ENCODE results near the gene NOB1. TPM values are rescaled to one million over a fixed set of nuclear protein-coding genes. Genes with fewer than 3 reads are reported as not detected.
A peak's percentile ranks its signal among the peaks of the same experiment; 100 is the strongest.

The NOB1 gene
- 61.5 TPM for polyA plus RNA-seq (2013, experiment 1 of 2)
- 60.0 TPM for polyA plus RNA-seq (2013, experiment 2 of 2)

DNA sequence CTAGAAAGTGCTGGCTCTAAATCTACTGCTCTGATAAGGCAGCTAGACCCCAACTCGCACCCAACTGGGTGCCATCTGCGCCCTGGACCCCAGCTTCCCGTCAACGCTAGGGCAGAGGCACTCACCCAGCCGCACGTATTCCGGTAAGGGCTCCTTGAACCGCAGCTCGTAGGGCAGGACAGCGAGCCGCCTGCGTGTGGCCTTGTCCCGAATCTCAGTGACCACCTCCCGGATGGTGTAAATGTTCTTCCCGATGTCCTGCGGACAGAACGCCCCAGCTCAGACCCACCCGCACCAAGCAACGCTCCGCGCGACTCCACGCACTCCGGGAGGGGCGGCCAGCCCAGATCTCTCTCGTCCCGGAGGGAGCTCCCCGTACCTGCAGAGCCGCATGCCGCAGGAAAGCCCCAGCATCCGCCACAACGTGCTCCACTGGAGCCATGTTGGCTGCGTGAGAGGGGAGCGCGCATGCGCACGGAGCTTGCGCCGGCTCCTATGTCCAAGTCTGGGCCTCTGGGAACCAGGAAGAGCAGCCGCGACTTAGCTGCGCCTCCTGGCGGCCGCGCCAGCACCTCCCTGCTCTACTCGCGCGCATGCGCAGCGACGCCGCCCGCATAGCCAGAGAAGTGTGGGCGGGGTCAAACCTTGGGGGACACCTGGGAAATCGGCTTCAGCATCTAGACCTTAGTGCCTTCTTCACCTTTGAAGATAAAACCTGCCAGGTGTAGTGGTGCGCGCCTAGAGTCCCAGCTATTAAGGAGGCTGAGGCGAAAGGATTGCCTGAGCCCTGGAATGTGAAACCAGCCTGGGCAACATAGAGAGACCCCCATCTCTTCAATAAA, at the start of gene NOB1:
Gene NOB1 (minus strand): TSS at position 458 of the 842 bp plus-strand sequence. CDS start 16 bp downstream, at position 442.
- no CpG with 5 or more reads among the region's 58 CpGs for WGBS, 2 donors (ENCODE audit: extremely low coverage in 2 of 2, insufficient read length in 2 of 2, insufficient replicate concordance in 1 of 2)
- H3K18ac ChIP-seq (ENCODE audit: low read length): peak within 1 kb of the TSS; percentile 91

DNA sequence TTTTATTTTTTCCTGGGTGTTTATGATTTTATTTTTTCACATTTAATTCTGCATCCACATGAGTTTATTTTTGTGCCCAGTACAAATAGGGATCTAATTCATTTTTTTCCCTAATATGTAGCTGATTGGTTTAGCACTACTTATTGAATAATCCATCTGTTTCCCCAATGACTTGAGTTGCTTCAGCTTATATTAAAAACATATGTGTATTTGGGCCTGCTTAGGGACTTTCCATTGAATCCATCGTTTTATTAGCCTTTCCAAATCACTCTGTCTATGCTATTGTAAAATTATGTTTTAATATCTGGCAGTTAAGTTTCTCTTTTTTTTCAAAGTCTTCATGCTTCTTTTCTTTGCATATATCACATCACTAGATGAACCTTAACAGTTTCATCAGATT, 49.6 kb upstream of the NOB1 start:
- no peak overlapping the region for H4K91ac ChIP-seq (ENCODE audit: low read depth, low read length, poor library complexity)
- no peak overlapping the region for H2AK5ac ChIP-seq (ENCODE audit: low read depth, low read length)
- no peak overlapping the region for H3K4me3 ChIP-seq (ENCODE audit: low read length in 2 of 2)
- H3K27me3 ChIP-seq (ENCODE audit: control insufficient read depth in 3 of 3, insufficient read depth in 3 of 3, low read depth in 1 of 3, low read length in 3 of 3): no peaks in the 10 kb centered on the region
- H3K4me1 ChIP-seq (ENCODE audit: control insufficient read depth in 2 of 2, insufficient read depth in 1 of 2, low read depth in 1 of 2, low read length in 2 of 2): peaks cover 0 to 1% of the 10 kb centered on the region in 2 donors
- H3K9ac ChIP-seq (ENCODE audit: low read depth, low read length, poor library complexity): no peak overlapping the region
- no peak overlapping the region for H2BK120ac ChIP-seq (ENCODE audit: low read depth, low read length)
- H2BK12ac ChIP-seq (ENCODE audit: low read length): no peak overlapping the region
- no peak overlapping the region for H3K23ac ChIP-seq (ENCODE audit: low read depth, low read length, poor library complexity)
- H3K27ac ChIP-seq (replicated peaks; ENCODE audit: low read length): no peak overlapping the region
- H3K4me2 ChIP-seq (ENCODE audit: insufficient read depth, low read length, poor library complexity, severe bottlenecking): no peak overlapping the region
- no peak overlapping the region for H2BK15ac ChIP-seq (ENCODE audit: low read length)
- peaks cover 0 to 14% of the 10 kb centered on the region in 2 donors for H3K36me3 ChIP-seq (replicated peaks in 1 of 2; ENCODE audit: control insufficient read depth in 2 of 2, insufficient read depth in 2 of 2, low read length in 2 of 2)
- H3K14ac ChIP-seq (ENCODE audit: low read length): no peak overlapping the region
- no CpG with 5 or more reads among the region's 1 CpG for WGBS, 2 donors (ENCODE audit: extremely low coverage in 2 of 2, insufficient read length in 2 of 2, insufficient replicate concordance in 1 of 2)
- H3K4ac ChIP-seq (ENCODE audit: low read length): no peak overlapping the region
- H2AFZ ChIP-seq (ENCODE audit: low read length): no peak overlapping the region
- H3K9me3 ChIP-seq (replicated peaks in 1 of 2; ENCODE audit: control insufficient read depth in 2 of 2, insufficient read depth in 1 of 2, low read depth in 1 of 2, low read length in 2 of 2): no peaks in the 10 kb centered on the region
- no peak for DNase-seq (ENCODE audit: low spot score)
- H3K79me1 ChIP-seq (ENCODE audit: low read depth, low read length): no peaks in the 10 kb centered on the region
- H2BK5ac ChIP-seq (ENCODE audit: low read length): no peak overlapping the region
- H4K8ac ChIP-seq (ENCODE audit: low read depth, low read length): no peak overlapping the region
- no peak overlapping the region for H3K18ac ChIP-seq (ENCODE audit: low read length)

More for the DNA sequence above, at the start of gene NOB1:
- no peak within 1 kb of the TSS for H4K91ac ChIP-seq (ENCODE audit: low read depth, low read length, poor library complexity)
- peaks cover 0 to 3% of the 10 kb centered on the region in 2 donors for H3K4me1 ChIP-seq (ENCODE audit: control insufficient read depth in 2 of 2, insufficient read depth in 1 of 2, low read depth in 1 of 2, low read length in 2 of 2)
- H3K4ac ChIP-seq (ENCODE audit: low read length): no peak within 1 kb of the TSS
- peak within 1 kb of the TSS; percentile 92 for H2AFZ ChIP-seq (ENCODE audit: low read length)
- H3K27me3 ChIP-seq (ENCODE audit: control insufficient read depth in 3 of 3, insufficient read depth in 3 of 3, low read depth in 1 of 3, low read length in 3 of 3): no peaks in the 10 kb centered on the region
- H3K36me3 ChIP-seq (replicated peaks in 1 of 2; ENCODE audit: control insufficient read depth in 2 of 2, insufficient read depth in 2 of 2, low read length in 2 of 2): peaks cover 6 to 36% of the 10 kb centered on the region in 2 donors
- peaks cover 8% of the 10 kb centered on the region for H3K79me1 ChIP-seq (ENCODE audit: low read depth, low read length)
- H2BK15ac ChIP-seq (ENCODE audit: low read length): no peak within 1 kb of the TSS
- H2AK5ac ChIP-seq (ENCODE audit: low read depth, low read length): peak within 1 kb of the TSS; percentile 20
- H3K27ac ChIP-seq (replicated peaks; ENCODE audit: low read length): no peak within 1 kb of the TSS
- no peak within 1 kb of the TSS for H2BK120ac ChIP-seq (ENCODE audit: low read depth, low read length)
- peak within 1 kb of the TSS; percentile 99 for H3K9ac ChIP-seq (ENCODE audit: low read depth, low read length, poor library complexity)
- peak within 1 kb of the TSS; percentile 30 for H2BK5ac ChIP-seq (ENCODE audit: low read length)
- no peaks in the 10 kb centered on the region for H3K9me3 ChIP-seq (replicated peaks in 1 of 2; ENCODE audit: control insufficient read depth in 2 of 2, insufficient read depth in 1 of 2, low read depth in 1 of 2, low read length in 2 of 2)
- H2BK12ac ChIP-seq (ENCODE audit: low read length): no peak within 1 kb of the TSS
- DNase-seq (ENCODE audit: low spot score): peak; percentile 98
- peak within 1 kb of the TSS; percentile 89 to 90 for H3K4me3 ChIP-seq (ENCODE audit: low read length in 2 of 2)
- no peak within 1 kb of the TSS for H3K14ac ChIP-seq (ENCODE audit: low read length)
- peak within 1 kb of the TSS; percentile 54 for H3K4me2 ChIP-seq (ENCODE audit: insufficient read depth, low read length, poor library complexity, severe bottlenecking)
- peak within 1 kb of the TSS; percentile 86 for H3K23ac ChIP-seq (ENCODE audit: low read depth, low read length, poor library complexity)
- peak within 1 kb of the TSS; percentile 58 for H4K8ac ChIP-seq (ENCODE audit: low read depth, low read length)

DNA sequence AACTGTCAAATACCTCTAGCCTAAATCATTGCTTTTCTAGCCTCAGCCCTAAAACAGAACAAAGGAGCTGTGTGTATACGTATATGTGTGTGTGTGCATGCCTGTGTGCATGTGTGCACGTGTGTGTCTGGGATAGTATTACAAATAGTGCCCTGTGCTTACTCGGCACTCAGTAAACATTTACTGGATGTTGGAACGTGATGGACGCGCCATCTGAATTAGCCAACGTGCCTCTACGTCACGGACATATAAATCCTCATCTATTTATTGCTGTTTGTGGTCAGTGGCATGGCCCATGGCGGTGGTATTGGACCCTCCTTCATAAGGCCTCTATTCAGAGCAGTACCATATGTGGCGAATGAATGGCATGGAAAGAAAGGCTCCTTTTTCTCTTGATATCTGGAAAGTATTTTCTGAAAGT, 44.9 kb upstream of the NOB1 start:
- WGBS, 2 donors (ENCODE audit: extremely low coverage in 2 of 2, insufficient read length in 2 of 2, insufficient replicate concordance in 1 of 2): no CpG with 5 or more reads among the region's 11 CpGs

DNA sequence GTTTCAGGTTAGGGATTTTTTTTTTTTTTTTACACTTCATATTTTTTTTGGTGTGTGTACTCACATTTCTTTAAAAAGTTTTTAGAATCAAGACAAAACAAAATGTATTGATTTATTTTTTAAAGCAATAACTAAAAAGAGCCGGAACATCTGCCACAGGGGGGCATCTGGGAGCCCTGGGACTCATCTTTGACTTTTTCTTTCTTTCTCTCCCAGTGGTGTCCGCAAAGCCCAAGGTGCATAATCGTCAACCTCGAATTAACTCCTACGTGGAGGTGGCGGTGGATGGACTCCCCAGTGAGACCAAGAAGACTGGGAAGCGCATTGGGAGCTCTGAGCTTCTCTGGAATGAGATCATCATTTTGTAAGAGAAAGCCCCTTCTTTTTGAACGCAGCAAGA, 43.7 kb upstream of the NOB1 start:
- no peak overlapping the region for H2BK12ac ChIP-seq (ENCODE audit: low read length)
- no peaks in the 10 kb centered on the region for H3K9me3 ChIP-seq (replicated peaks in 1 of 2; ENCODE audit: control insufficient read depth in 2 of 2, insufficient read depth in 1 of 2, low read depth in 1 of 2, low read length in 2 of 2)
- H3K36me3 ChIP-seq (replicated peaks in 1 of 2; ENCODE audit: control insufficient read depth in 2 of 2, insufficient read depth in 2 of 2, low read length in 2 of 2): peaks cover 0 to 24% of the 10 kb centered on the region in 2 donors
- H3K4me2 ChIP-seq (ENCODE audit: insufficient read depth, low read length, poor library complexity, severe bottlenecking): no peak overlapping the region
- no peak overlapping the region for H2AK5ac ChIP-seq (ENCODE audit: low read depth, low read length)
- H2AFZ ChIP-seq (ENCODE audit: low read length): no peak overlapping the region
- no peak overlapping the region for H3K18ac ChIP-seq (ENCODE audit: low read length)
- no peak overlapping the region for H4K8ac ChIP-seq (ENCODE audit: low read depth, low read length)
- WGBS, 2 donors (ENCODE audit: extremely low coverage in 2 of 2, insufficient read length in 2 of 2, insufficient replicate concordance in 1 of 2): no CpG with 5 or more reads among the region's 8 CpGs
- DNase-seq (ENCODE audit: low spot score): no peak
- H2BK120ac ChIP-seq (ENCODE audit: low read depth, low read length): no peak overlapping the region
- no peak overlapping the region for H3K9ac ChIP-seq (ENCODE audit: low read depth, low read length, poor library complexity)
- H3K27ac ChIP-seq (replicated peaks; ENCODE audit: low read length): no peak overlapping the region
- no peak overlapping the region for H2BK15ac ChIP-seq (ENCODE audit: low read length)
- no peak overlapping the region for H4K91ac ChIP-seq (ENCODE audit: low read depth, low read length, poor library complexity)
- no peak overlapping the region for H3K4ac ChIP-seq (ENCODE audit: low read length)
- no peak overlapping the region for H2BK5ac ChIP-seq (ENCODE audit: low read length)
- H3K4me3 ChIP-seq (ENCODE audit: low read length in 2 of 2): no peak overlapping the region
- H3K79me1 ChIP-seq (ENCODE audit: low read depth, low read length): no peaks in the 10 kb centered on the region
- H3K4me1 ChIP-seq (ENCODE audit: control insufficient read depth in 2 of 2, insufficient read depth in 1 of 2, low read depth in 1 of 2, low read length in 2 of 2): peaks cover 0 to 1% of the 10 kb centered on the region in 2 donors
- no peak overlapping the region for H3K14ac ChIP-seq (ENCODE audit: low read length)
- no peaks in the 10 kb centered on the region for H3K27me3 ChIP-seq (ENCODE audit: control insufficient read depth in 3 of 3, insufficient read depth in 3 of 3, low read depth in 1 of 3, low read length in 3 of 3)
- no peak overlapping the region for H3K23ac ChIP-seq (ENCODE audit: low read depth, low read length, poor library complexity)

More for the DNA sequence above, 44.9 kb upstream of the NOB1 start:
- Histone ChIP-seq H3K36me3 (replicated peaks in 1 of 2; ENCODE audit: control insufficient read depth in 2 of 2, insufficient read depth in 2 of 2, low read length in 2 of 2) (peaks cover 0 to 23% of the 10 kb centered on the region in 2 donors), H3K4ac (ENCODE audit: low read length) (no peak overlapping the region), H3K14ac (ENCODE audit: low read length) (no peak overlapping the region), H3K9ac (ENCODE audit: low read depth, low read length, poor library complexity) (no peak overlapping the region), H4K91ac (ENCODE audit: low read depth, low read length, poor library complexity) (no peak overlapping the region), H3K23ac (ENCODE audit: low read depth, low read length, poor library complexity) (no peak overlapping the region), H2BK12ac (ENCODE audit: low read length) (no peak overlapping the region), H3K4me2 (ENCODE audit: insufficient read depth, low read length, poor library complexity, severe bottlenecking) (no peak overlapping the region), H3K27ac (replicated peaks; ENCODE audit: low read length) (no peak overlapping the region), H2BK120ac (ENCODE audit: low read depth, low read length) (no peak overlapping the region), H3K79me1 (ENCODE audit: low read depth, low read length) (no peaks in the 10 kb centered on the region), H2AK5ac (ENCODE audit: low read depth, low read length) (no peak overlapping the region), H3K4me3 (ENCODE audit: low read length in 2 of 2) (no peak overlapping the region), H3K9me3 (replicated peaks in 1 of 2; ENCODE audit: control insufficient read depth in 2 of 2, insufficient read depth in 1 of 2, low read depth in 1 of 2, low read length in 2 of 2) (no peaks in the 10 kb centered on the region), H2AFZ (ENCODE audit: low read length) (no peak overlapping the region), H3K4me1 (ENCODE audit: control insufficient read depth in 2 of 2, insufficient read depth in 1 of 2, low read depth in 1 of 2, low read length in 2 of 2) (peaks cover 0 to 1% of the 10 kb centered on the region in 2 donors), H2BK15ac (ENCODE audit: low read length) (no peak overlapping the region), H3K18ac (ENCODE audit: low read length) (no peak overlapping the region), H3K27me3 (ENCODE audit: control insufficient read depth in 3 of 3, insufficient read depth in 3 of 3, low read depth in 1 of 3, low read length in 3 of 3) (no peaks in the 10 kb centered on the region), H4K8ac (ENCODE audit: low read depth, low read length) (no peak overlapping the region), H2BK5ac (ENCODE audit: low read length) (no peak overlapping the region)
- no peak for DNase-seq (ENCODE audit: low spot score)

Data from neuronal stem cell (in vitro differentiated cells).